T-helper 2 cell treated with Interferon-gamma antibody and Interleukin-4, amounts not matched to agents 5 μg/mL and 100 μg/mL, for 36 hours (primary cell): ENCODE results near the gene CCK.

ENCODE experiments used
- DNase-seq: peaks from one replicate; pipeline ENCODE4 v3.0.0; 2021; ENCODE audit warnings: low spot score
- H3K27ac Mint-ChIP-seq: one replicate; pipeline ENCODE4 v1.8.0; 2021; ENCODE audit warnings: mild to moderate bottlenecking, mixed read lengths
- H3K27me3 Mint-ChIP-seq: one replicate; pipeline ENCODE4 v1.8.0; 2021; ENCODE audit warnings: low read depth, mixed read lengths
- H3K36me3 Mint-ChIP-seq: one replicate; pipeline ENCODE4 v1.8.0; 2021; ENCODE audit warnings: low read depth, mixed read lengths
- H3K4me1 Mint-ChIP-seq: one replicate; pipeline ENCODE4 v1.8.0; 2021; ENCODE audit warnings: low read depth, mixed read lengths
- H3K4me3 Mint-ChIP-seq: one replicate; pipeline ENCODE4 v1.8.0; 2022; ENCODE audit warnings: mild to moderate bottlenecking, moderate library complexity, mixed read lengths
- H3K9me3 Mint-ChIP-seq: one replicate; pipeline ENCODE4 v1.8.0; 2021; ENCODE audit warnings: mixed read lengths

Gene CCK

GRCh38 chr3:42225486-42226363 is 40.3 kb downstream of the CCK start:
- peaks cover 2% of the 10 kb centered on the region for H3K27me3 Mint-ChIP-seq
- no peak overlapping the region for H3K4me3 Mint-ChIP-seq
- H3K9me3 Mint-ChIP-seq, result no peaks in the 10 kb centered on the region
- H3K36me3 Mint-ChIP-seq, result peaks cover 19% of the 10 kb centered on the region
- H3K4me1 Mint-ChIP-seq, result peaks cover 5% of the 10 kb centered on the region
- H3K27ac Mint-ChIP-seq, result no peak overlapping the region
- no peak for DNase-seq

DNA sequence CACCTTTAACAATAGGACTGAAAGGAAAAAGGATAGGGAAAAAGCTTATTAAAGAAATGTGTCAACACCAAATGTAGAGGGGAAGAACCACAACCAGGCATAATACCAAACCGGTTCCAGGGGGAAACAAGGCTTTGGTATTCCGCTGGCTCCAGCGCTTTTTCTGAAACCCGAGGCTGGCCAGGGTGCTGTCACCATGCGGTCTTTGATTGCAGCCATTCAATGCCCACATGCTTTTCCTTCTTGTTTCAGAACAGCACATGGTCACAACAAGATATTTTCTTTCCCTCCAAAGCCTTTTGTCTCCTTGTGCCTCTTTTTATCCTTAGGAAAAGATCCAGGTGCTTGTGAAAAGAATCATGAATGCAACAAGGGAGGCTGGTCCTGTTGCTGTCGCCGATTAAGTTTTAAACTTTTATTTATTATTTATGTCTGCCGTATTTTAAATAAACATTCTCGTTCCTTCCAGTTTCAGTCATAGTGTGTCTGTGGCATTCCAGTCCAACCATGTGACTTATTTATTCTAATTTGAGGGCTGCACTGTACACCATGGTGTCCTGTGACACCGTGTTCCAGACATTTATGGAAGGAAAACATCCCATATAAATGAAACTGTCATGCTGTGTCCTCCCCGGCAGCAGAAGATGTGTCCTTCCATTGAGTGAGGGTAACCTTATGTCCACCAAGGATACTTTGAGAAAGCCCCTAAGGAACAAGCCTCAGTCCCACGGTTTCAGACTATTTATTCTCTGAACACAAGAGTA is 41.1 kb downstream of the CCK start:
- Mint-ChIP-seq H3K36me3 (peaks cover 26% of the 10 kb centered on the region), H3K27ac (no peak overlapping the region), H3K4me1 (peaks cover 5% of the 10 kb centered on the region), H3K27me3 (peaks cover 2% of the 10 kb centered on the region), H3K9me3 (no peaks in the 10 kb centered on the region), H3K4me3 (no peak overlapping the region)
- DNase-seq, result no peak

DNA sequence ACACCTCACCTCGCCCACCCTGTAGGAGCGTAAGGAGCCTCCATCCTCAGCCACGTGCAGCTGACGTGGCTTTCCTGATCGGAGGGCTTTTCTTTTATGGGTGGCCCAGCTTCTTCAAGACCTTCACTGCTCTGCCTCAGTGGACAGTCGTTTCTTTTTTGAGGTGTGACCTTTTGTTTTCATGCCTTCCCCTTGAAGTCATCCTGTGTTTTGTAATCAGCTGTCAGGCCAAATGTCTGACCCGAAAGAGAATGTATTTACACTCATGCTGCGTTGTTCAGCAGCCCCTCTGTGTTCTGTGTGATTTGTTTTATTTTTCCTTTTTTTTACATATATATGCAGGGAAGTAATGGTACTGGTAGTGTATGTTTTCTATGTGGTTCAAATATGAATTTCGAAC is 41.8 kb downstream of the CCK start:
- H3K4me3 Mint-ChIP-seq, result no peak overlapping the region
- peaks cover 5% of the 10 kb centered on the region for H3K4me1 Mint-ChIP-seq
- no peak for DNase-seq
- peaks cover 26% of the 10 kb centered on the region for H3K36me3 Mint-ChIP-seq
- no peaks in the 10 kb centered on the region for H3K9me3 Mint-ChIP-seq
- peaks cover 2% of the 10 kb centered on the region for H3K27me3 Mint-ChIP-seq
- H3K27ac Mint-ChIP-seq, result no peak overlapping the region

GRCh38 chr3:42222942-42223693 is 42.9 kb downstream of the CCK start:
- Mint-ChIP-seq H3K4me1 (peaks cover 5% of the 10 kb centered on the region), H3K27ac (no peak overlapping the region), H3K4me3 (no peak overlapping the region), H3K27me3 (no peaks in the 10 kb centered on the region), H3K9me3 (no peaks in the 10 kb centered on the region), H3K36me3 (peaks cover 26% of the 10 kb centered on the region)
- DNase-seq, result no peak

- Mint-ChIP-seq H3K4me3 (no peak overlapping the region), H3K4me1 (peaks cover 24% of the 10 kb centered on the region), H3K27ac (peak overlapping the region; percentile 15), H3K36me3 (peaks cover 35% of the 10 kb centered on the region), H3K27me3 (no peaks in the 10 kb centered on the region), H3K9me3 (no peaks in the 10 kb centered on the region)
- DNase-seq, result no peak
Measured at GRCh38 chr3:42220436-42221121, 45.4 kb downstream of the CCK start.

DNA sequence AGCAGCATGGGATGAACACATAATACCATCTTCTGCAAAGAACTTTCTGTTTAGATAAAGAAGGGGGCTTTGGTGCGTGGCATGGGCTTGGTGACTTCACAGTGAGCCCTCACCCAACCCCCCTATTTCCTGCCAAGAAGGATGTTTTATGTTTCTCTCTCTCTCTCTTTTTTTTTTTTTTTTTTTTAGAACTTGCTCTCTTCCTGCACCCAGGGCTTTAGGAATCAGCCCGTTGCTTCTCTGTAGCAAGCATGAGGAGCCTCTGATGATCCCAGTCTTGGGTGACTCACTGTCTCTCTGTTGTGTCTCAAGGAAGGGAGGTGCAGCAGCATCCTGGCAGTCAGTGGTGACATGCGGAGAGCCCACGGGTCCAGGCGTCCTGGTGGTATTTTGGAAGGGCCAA is 49.1 kb downstream of the CCK start:
- Mint-ChIP-seq H3K36me3 (peaks cover 29% of the 10 kb centered on the region), H3K4me3 (peak overlapping the region; percentile 72), H3K4me1 (peaks cover 52% of the 10 kb centered on the region), H3K27me3 (no peaks in the 10 kb centered on the region), H3K9me3 (no peaks in the 10 kb centered on the region), H3K27ac (peak overlapping the region; percentile 73)
- no peak for DNase-seq

DNA sequence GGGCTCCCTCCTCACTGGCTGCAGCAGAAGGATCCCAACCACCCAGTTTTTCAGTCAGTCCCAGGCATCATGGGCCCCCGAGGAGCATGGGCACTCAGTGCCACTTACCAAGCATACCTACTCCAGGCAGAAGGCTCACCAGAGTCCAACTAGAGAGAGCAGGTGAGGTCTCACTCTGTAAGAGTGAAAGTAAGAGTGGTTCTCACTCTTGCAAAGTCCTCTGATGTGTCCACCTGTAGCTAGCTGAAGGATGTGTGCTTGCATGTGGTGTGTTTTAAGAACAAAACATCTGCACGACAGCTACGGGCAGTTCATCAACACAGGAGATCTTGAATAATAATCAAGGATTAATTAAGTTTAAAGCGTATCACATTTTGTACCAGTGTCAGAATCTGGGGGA is 49.7 kb downstream of the CCK start:
- Mint-ChIP-seq H3K9me3 (no peaks in the 10 kb centered on the region), H3K27ac (peak overlapping the region; percentile 81), H3K36me3 (peaks cover 35% of the 10 kb centered on the region), H3K4me1 (peaks cover 55% of the 10 kb centered on the region), H3K27me3 (no peaks in the 10 kb centered on the region), H3K4me3 (peak overlapping the region; percentile 72)
- no peak for DNase-seq

GRCh38 chr3:42214565-42215283 is 51.3 kb downstream of the CCK start:
- Mint-ChIP-seq H3K27me3 (no peaks in the 10 kb centered on the region), H3K4me1 (peaks cover 55% of the 10 kb centered on the region)

DNA sequence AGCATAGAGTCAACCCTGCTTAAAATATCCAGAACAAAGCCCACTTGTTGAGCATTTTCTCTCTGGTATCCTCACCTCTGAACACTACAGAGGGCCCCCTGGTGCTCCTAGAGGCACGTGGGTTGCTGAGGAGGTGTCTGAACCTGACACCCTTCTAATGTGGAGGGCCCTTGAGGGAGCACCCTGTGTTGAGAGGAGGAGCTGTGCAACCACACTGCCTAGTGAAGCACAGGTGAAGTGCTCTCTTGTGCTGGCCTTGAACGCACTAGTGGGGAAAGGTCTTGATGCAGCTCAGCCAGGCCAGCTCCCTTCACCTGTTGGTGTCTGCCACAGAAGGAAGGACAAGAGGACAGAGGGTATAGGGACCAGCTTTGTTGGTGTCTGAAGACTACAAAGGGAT is 51.9 kb downstream of the CCK start:
- Mint-ChIP-seq H3K9me3 (no peaks in the 10 kb centered on the region), H3K27me3 (no peaks in the 10 kb centered on the region), H3K27ac (peak overlapping the region; percentile 70), H3K36me3 (peaks cover 38% of the 10 kb centered on the region), H3K4me3 (peak overlapping the region; percentile 53), H3K4me1 (peaks cover 55% of the 10 kb centered on the region)
- peak; percentile 5 for DNase-seq

More at GRCh38 chr3:42214565-42215283, 51.3 kb downstream of the CCK start:
- H3K9me3 Mint-ChIP-seq, result no peaks in the 10 kb centered on the region
- H3K36me3 Mint-ChIP-seq, result peaks cover 32% of the 10 kb centered on the region
- DNase-seq, result no peak
- peak overlapping the region; percentile 70 for H3K27ac Mint-ChIP-seq
- peak overlapping the region; percentile 53 for H3K4me3 Mint-ChIP-seq

- H3K4me3 Mint-ChIP-seq, result peak overlapping the region; percentile 53
- H3K27me3 Mint-ChIP-seq, result no peaks in the 10 kb centered on the region
- no peak for DNase-seq
- no peaks in the 10 kb centered on the region for H3K9me3 Mint-ChIP-seq
- H3K4me1 Mint-ChIP-seq, result peaks cover 55% of the 10 kb centered on the region
- H3K36me3 Mint-ChIP-seq, result peaks cover 41% of the 10 kb centered on the region
- H3K27ac Mint-ChIP-seq, result peak overlapping the region; percentile 70
Measured at GRCh38 chr3:42213417-42213816, 52.6 kb downstream of the CCK start.

GRCh38 chr3:42210726-42211125 is 55.3 kb downstream of the CCK start:
- Mint-ChIP-seq H3K27me3 (no peaks in the 10 kb centered on the region), H3K4me1 (peaks cover 32% of the 10 kb centered on the region), H3K9me3 (no peaks in the 10 kb centered on the region), H3K36me3 (peaks cover 34% of the 10 kb centered on the region), H3K4me3 (no peak overlapping the region), H3K27ac (no peak overlapping the region)
- no peak for DNase-seq

GRCh38 chr3:42209917-42210316 is 56.1 kb downstream of the CCK start:
- DNase-seq, result no peak
- peaks cover 30% of the 10 kb centered on the region for H3K4me1 Mint-ChIP-seq
- H3K27me3 Mint-ChIP-seq, result no peaks in the 10 kb centered on the region
- H3K27ac Mint-ChIP-seq, result no peak overlapping the region
- no peak overlapping the region for H3K4me3 Mint-ChIP-seq
- peaks cover 32% of the 10 kb centered on the region for H3K36me3 Mint-ChIP-seq
- no peaks in the 10 kb centered on the region for H3K9me3 Mint-ChIP-seq
